HepG2 (cell line): Measurements from ENCODE around the gene HYOU1. TPM values are rescaled to one million over a fixed set of nuclear protein-coding genes. Genes with fewer than 3 reads are reported as not detected.

ENCODE experiments used
- ATAC-seq: fragments of 200-7000 bp; cut with Tn5 transposase; 3 replicates; pipeline ENCODE4 v1.9.1; 2020; ENCODE audit warnings: mild to moderate bottlenecking, moderate library complexity
- BruUV-seq: library from RNA; stranded (reverse); fragments of 400-500 nt; replicated peaks from 2 replicates; lab custom pipeline; 2021; lab: Mats Ljungman, UMichigan
- CTCF ChIA-PET: fragments of 300-600 bp; formaldehyde crosslinking; extraction: SDS; loops from one replicate; lab custom pipeline; 2021; ENCODE audit warnings: low total read pairs, inconsistent platforms, low intra/inter-chr PET ratio; lab: Yijun Ruan, JAX
- POLR2A ChIA-PET: fragments of 350-600 bp; sonication (Branson Sonifier 250); formaldehyde crosslinking; loops from one replicate; lab custom pipeline; 2020; ENCODE audit warnings: antibody characterized with exemption, inconsistent platforms; lab: Yijun Ruan, JAX
- DNase-seq: peaks from one replicate; pipeline ENCODE4 v3.0.0-alpha.2; 2015; ENCODE audit warnings: low spot score
- FAIRE-seq: peaks from 3 replicates; lab custom pipeline; 2011; peaks lifted over from hg19 to GRCh38; lab: Jason Lieb, UNC
- H2AFZ ChIP-seq: one replicate; pipeline ENCODE4 v1.6.1; 2011; ENCODE audit warnings: low read length, inconsistent platforms
- H3K27ac ChIP-seq: fragments of 300-600 bp; 3 replicates; pipeline ENCODE4 v1.8.0; 2011; ENCODE audit warnings: mixed run types, mild to moderate bottlenecking, mixed read lengths, low read length, inconsistent platforms; ENCODE audit not compliant: insufficient read depth; ENCODE audit errors: extremely low read length
- H3K27me3 ChIP-seq, 2 experiments: fragments of 200-600 bp in 1 of 2; 2 replicates in 1 of 2; 3 replicates in 1 of 2; pipeline versions ENCODE4 v1.6.0 to v1.8.0; 2011; ENCODE audit warnings: low read length in 2 of 2, mild to moderate bottlenecking in 2 of 2, moderate library complexity in 2 of 2, inconsistent platforms in 1 of 2; ENCODE audit not compliant: insufficient read depth in 2 of 2, control insufficient read depth in 1 of 2
- H3K36me3 ChIP-seq, 2 experiments: fragments of 200-600 bp in 1 of 2; replicated peaks in 1 of 2; 2 replicates in 1 of 2; 3 replicates in 1 of 2; pipeline versions ENCODE4 v1.5.1 to v1.8.0; 2011; ENCODE audit warnings: low read length in 2 of 2, inconsistent platforms in 1 of 2; ENCODE audit not compliant: insufficient read depth in 2 of 2, control insufficient read depth in 1 of 2
- H3K4me1 ChIP-seq: 2 replicates; pipeline ENCODE4 v1.5.1; 2012; ENCODE audit warnings: low read length, inconsistent platforms; ENCODE audit not compliant: insufficient read depth
- H3K4me2 ChIP-seq: 2 replicates; pipeline ENCODE4 v1.6.0; 2011; ENCODE audit warnings: low read depth, low read length, inconsistent platforms
- H3K4me3 ChIP-seq, 3 experiments: fragments of 200-600 bp in 1 of 3; sonication (generic), shearing (Covaris generic) in 1 of 3; replicated peaks in 1 of 3; 2 replicates each; pipeline ENCODE4 v1.5.1; 2011 to 2016; ENCODE audit warnings: low read length in 3 of 3, inconsistent platforms in 2 of 3, low read depth in 2 of 3, mild to moderate bottlenecking in 2 of 3, control low read depth in 1 of 3, mixed read lengths in 1 of 3; ENCODE audit not compliant: insufficient read depth in 1 of 3
- H3K79me2 ChIP-seq: one replicate; pipeline ENCODE4 v1.6.1; 2011; ENCODE audit warnings: low read length, inconsistent platforms; ENCODE audit not compliant: insufficient read depth
- H3K9ac ChIP-seq: 2 replicates; pipeline ENCODE4 v1.6.0; 2011; ENCODE audit warnings: mild to moderate bottlenecking, low read depth, low read length, inconsistent platforms; ENCODE audit not compliant: insufficient read depth
- H3K9me3 ChIP-seq: 2 replicates; pipeline ENCODE4 v1.5.1; 2012; ENCODE audit warnings: mild to moderate bottlenecking, low read length
- H4K20me1 ChIP-seq: 2 replicates; pipeline ENCODE4 v1.6.0; 2011; ENCODE audit warnings: inconsistent platforms, mild to moderate bottlenecking, low read length, moderate library complexity; ENCODE audit not compliant: insufficient read depth
- AGO1 ChIP-seq: fragments of 200-400 bp; formaldehyde crosslinking; IDR thresholded peaks from 2 replicates; pipeline ENCODE4 v1.6.1; 2017; ENCODE audit warnings: mild to moderate bottlenecking, low read depth, low read length, moderate library complexity; ENCODE audit not compliant: poor library complexity, severe bottlenecking
- AGO2 ChIP-seq: fragments of 200-400 bp; formaldehyde crosslinking; optimal IDR thresholded peaks from 2 replicates; pipeline ENCODE3; 2017; ENCODE audit warnings: mild to moderate bottlenecking, low read depth, low read length, moderate library complexity
- KMT2A ChIP-seq: sonication (generic); formaldehyde crosslinking; IDR thresholded peaks from 2 replicates; pipeline ENCODE4 v1.4.0; 2020; ENCODE audit warnings: missing genetic modification reagents
- RBFOX2 ChIP-seq: fragments of 200-400 bp; formaldehyde crosslinking; IDR thresholded peaks from 2 replicates; pipeline ENCODE4 v1.6.1; 2017; ENCODE audit warnings: low read depth, mild to moderate bottlenecking, low read length
- RFX1 ChIP-seq: fragments of 450-650 bp; IDR thresholded peaks from 2 replicates; pipeline ENCODE4 v1.6.1; 2017
- RXRA ChIP-seq: sonication (generic); formaldehyde crosslinking; IDR thresholded peaks from 2 replicates; pipeline ENCODE4 v1.5.1; 2020; ENCODE audit warnings: missing genetic modification reagents
- ZNF503 ChIP-seq: sonication (generic); formaldehyde crosslinking; IDR thresholded peaks from 2 replicates; pipeline ENCODE4 v1.4.0; 2020; ENCODE audit warnings: missing genetic modification reagents
- ZNF788 ChIP-seq: sonication (generic); formaldehyde crosslinking; IDR thresholded peaks from 2 replicates; pipeline ENCODE4 v1.5.0; 2020; ENCODE audit warnings: mild to moderate bottlenecking, missing genetic modification reagents, borderline replicate concordance
- ZNF878 ChIP-seq: sonication (generic); formaldehyde crosslinking; IDR thresholded peaks from 2 replicates; pipeline ENCODE4 v1.8.1; 2023; ENCODE audit warnings: mild to moderate bottlenecking, missing genetic modification reagents, moderate library complexity
- WGBS: methylation state at CpG from one replicate; pipeline ENCODE4 v1.1.6; 2017; ENCODE audit warnings: low lambda C conversion rate; 5-methylcytosine and 5-hydroxymethylcytosine counted together
- in situ Hi-C: cut with HindIII; loops from 2 replicates; pipeline ENCODE4 v1.10.0; 2017; ENCODE audit warnings: low pct_unique_long_range_greater_than_20kb; ENCODE audit not compliant: extremely low pct_ligation_motif_present
- intact Hi-C: fragments of 100-400 bp; cut with micrococcal nuclease; formaldehyde crosslinking; loops from one replicate; pipeline ENCODE4 v1.10.0; 2022; ENCODE audit not compliant: unreplicated experiment
- polyA plus RNA-seq, 8 experiments: library from polyadenylated mRNA; depleted of rRNA in 3 of 8; stranded (reverse) in 7 of 8; unstranded in 1 of 8; fragments of >200 nt; fragmentation: Illumina TruSeq in 4 of 8; extraction: Trizol in 4 of 8; gene quantifications; 2 replicates each; pipeline versions ENCODE4 v1.2.1 to v1.2.3, GENCODE V29; 2011 to 2016; ENCODE audit warnings: low read depth in 4 of 8, missing spikeins in 1 of 8, mixed read lengths in 1 of 8; ENCODE audit not compliant: insufficient read depth in 1 of 8
- total RNA-seq, 5 experiments: library from RNA; depleted of rRNA; stranded (reverse); fragments of >200 nt; fragmentation: Illumina TruSeq; extraction: Trizol; gene quantifications; 2 replicates each; pipeline ENCODE4 v1.2.3, GENCODE V29; 2016; ENCODE audit warnings: low read depth in 1 of 5

Gene HYOU1
- total and polyA plus RNA-seq, 2 of the 13 experiments (the other 11 are each of a cell fraction or from before 2014, with no cell fraction given), result 127 to 155 TPM

- Histone ChIP-seq H3K27me3 (no peaks in the 10 kb centered on the region), H3K79me2 (peaks cover 34% of the 10 kb centered on the region), H3K4me2 (no peak overlapping the region), H3K36me3 (peaks cover 0 to 17% of the 10 kb centered on the region in 2 experiments; a peak in 4 of 5 replicates), H3K9ac (no peak overlapping the region), H3K27ac (no peak overlapping the region), H3K4me1 (peaks cover 52% of the 10 kb centered on the region), H4K20me1 (peaks cover 16% of the 10 kb centered on the region), H3K4me3 (no peak overlapping the region), H2AFZ (no peak overlapping the region), H3K9me3 (no peaks in the 10 kb centered on the region)
- intact Hi-C loops (no loop called here), in situ Hi-C loops (no loop called here)
- no peak for FAIRE-seq
- TF ChIP-seq RXRA (CRISPR knock-in tag) (no peak), KMT2A (CRISPR knock-in tag) (no peak), ZNF503 (CRISPR knock-in tag) (no peak), RBFOX2 (peak; percentile 35; the same call in 1 of the 2 replicates), AGO2 (peak; percentile 80), AGO1 (peak; percentile 25), ZNF878 (no peak), RFX1 (no peak), ZNF788 (CRISPR knock-in tag) (no peak)
- DNase-seq, result no peak
- 97% methylated on average over 5 of the region's 9 CpGs for WGBS
- ChIA-PET CTCF (no interaction called here), POLR2A (interaction anchor here (1.2 to 1.9 kb wide), 2 partner anchors 24 to 33 kb away, joined by 4 to 5 read pairs; partner anchors contain the start of gene VPS11)
- no TSS peak for BruUV-seq
- no peak for ATAC-seq
These were observed 34.2 kb upstream of the HYOU1 start for GRCh38 chr11:119091178-119091577.
